Measurements from ENCODE around the gene TMEM178B. TPM values are rescaled to one million over a fixed set of nuclear protein-coding genes. Genes with fewer than 3 reads are reported as not detected.

TMEM178B gene
- total and polyA plus RNA-seq, 2 of the 4 experiments (the other 2 are of a cell fraction): under 0.01 to 0.05 TPM

DNA sequence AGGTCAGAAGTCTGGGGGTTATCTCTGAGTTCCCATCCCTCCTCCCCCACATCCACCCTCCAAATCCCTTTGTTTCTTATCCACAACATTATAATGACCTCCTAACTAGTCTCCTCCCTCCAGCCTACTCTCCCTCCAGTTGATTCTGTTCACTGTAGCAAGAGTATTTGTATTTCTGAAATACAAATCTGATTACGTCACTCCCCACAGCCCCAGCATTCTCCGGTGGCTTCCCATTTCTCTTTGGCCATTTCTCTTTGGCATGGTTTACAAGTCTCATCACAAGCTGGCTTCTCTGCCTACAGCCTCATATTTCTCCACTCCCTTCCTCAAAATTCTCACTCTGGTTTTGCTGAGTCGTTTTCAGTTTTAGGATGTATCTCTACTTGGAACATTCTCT, 34.5 kb upstream of the TMEM178B start:
- in situ Hi-C loops (cut with MboI; ENCODE audit: low sequenced_read_pairs): no loop called here
- ChIA-PET POLR2A (ENCODE audit: unreplicated experiment) (interaction anchor here (0.6 kb wide), 1 partner anchor 471 kb away, joined by 7 read pairs; no protein-coding TSS in a partner anchor), CTCF (no interaction called here)
- Histone ChIP-seq H3K27me3 (ENCODE audit: control insufficient read depth, insufficient read depth, low read length) (no peaks in the 10 kb centered on the region), H4K91ac (ENCODE audit: insufficient read depth, low read depth, low read length) (no peak overlapping the region), H2AK9ac (replicated peaks; ENCODE audit: low read depth, low read length, poor library complexity) (no peak overlapping the region), H2BK15ac (ENCODE audit: low read depth, low read length) (no peak overlapping the region), H4K5ac (ENCODE audit: low read depth, low read length) (peak overlapping the region; percentile 83; the same call in 1 of the 2 replicates), H2BK20ac (ENCODE audit: low read depth, low read length) (0 out of 2 replicates have a peak overlapping the region, but pooled peaks have one; percentile 20), H2AK5ac (ENCODE audit: low read depth, low read length) (no peak overlapping the region), H3K27ac (ENCODE audit: insufficient read depth, low read length) (no peak overlapping the region), H2AFZ (replicated peaks; ENCODE audit: low read length, poor library complexity) (no peak overlapping the region), H2BK5ac (ENCODE audit: low read depth, low read length, poor library complexity, severe bottlenecking) (peak overlapping the region; percentile 91), H3K9me3 (ENCODE audit: control insufficient read depth, insufficient read depth, low read length) (no peaks in the 10 kb centered on the region), H4K20me1 (ENCODE audit: insufficient read depth, low read length) (no peaks in the 10 kb centered on the region), H4K8ac (ENCODE audit: low read depth in 2 of 2, low read length in 2 of 2) (peak overlapping the region in 1 of 2 experiments; percentile 69; a peak in 2 of 4 replicates), H3K23ac (ENCODE audit: low read depth, low read length) (no peak overlapping the region), H3K4me1 (ENCODE audit: control insufficient read depth, insufficient read depth, low read length) (no peaks in the 10 kb centered on the region; the same call in 1 of the 2 replicates), H3K4me2 (ENCODE audit: low read depth, low read length) (peak overlapping the region; percentile 84; the same call in 1 of the 2 replicates), H3K9me1 (ENCODE audit: insufficient read depth, low read length) (no peaks in the 10 kb centered on the region), H3K36me3 (ENCODE audit: control insufficient read depth, insufficient read depth, low read length) (no peaks in the 10 kb centered on the region), H3K79me1 (ENCODE audit: low read depth in 1 of 2, low read length in 2 of 2) (no peaks in the 10 kb centered on the region), H3K4ac (ENCODE audit: low read depth, low read length) (no peak overlapping the region), H3K4me3 (ENCODE audit: insufficient read depth, low read depth, low read length) (no peak overlapping the region; the same call in 1 of the 2 replicates), H3K14ac (replicated peaks; ENCODE audit: low read depth, low read length) (no peak overlapping the region), H2BK120ac (ENCODE audit: low read depth, low read length) (peak overlapping the region; percentile 47; the same call in 1 of the 2 replicates), H3K9ac (ENCODE audit: low read depth, low read length) (no peak overlapping the region), H3K56ac (ENCODE audit: extremely low read depth, insufficient read depth, low read length) (no peak overlapping the region), H3K18ac (ENCODE audit: low read depth, low read length) (peak overlapping the region; percentile 92; the same call in 1 of the 2 replicates)
- no CpG with 5 or more reads among the region's 3 CpGs for WGBS, 2 experiments (ENCODE audit: extremely low coverage in 2 of 2, insufficient read length in 1 of 2)
- TF ChIP-seq RFX5 (IDR thresholded peaks at IDR 0.05; ENCODE audit: low read depth, low read length) (no peak), SMC3 (IDR thresholded peaks at IDR 0.05; ENCODE audit: low read depth, low read length) (no peak), POLR2A (IDR thresholded peaks at IDR 0.05; ENCODE audit: low read depth, low read length) (no peak), USF2 (IDR thresholded peaks at IDR 0.05; ENCODE audit: low read depth, low read length) (no peak), MAFK (IDR thresholded peaks at IDR 0.05; ENCODE audit: low read depth, low read length) (no peak)
- dilution Hi-C loops (cut with HindIII; ENCODE audit: low sequenced_read_pairs, unreplicated experiment): no loop called here
- ATAC-seq (ENCODE audit: low read depth) (peak; percentile 87), DNase-seq (peak; percentile 30)
- no TSS peak for BruUV-seq (replicated peaks)
- intact Hi-C loops (cut with micrococcal nuclease): no loop called here

All from IMR-90 (cell line).